Dermis blood vessel endothelial cell (primary cell): Measurements from ENCODE around the gene HPN. TPM values are rescaled to one million over a fixed set of nuclear protein-coding genes. Genes with fewer than 3 reads are reported as not detected.
A peak's percentile ranks its signal among the peaks of the same experiment; 100 is the strongest.
"Not testable (repeated sequence)": the region's sequence is repeated elsewhere in the genome, so short reads cannot be mapped to it uniquely, and the experiment has no call there.

Experiments used
- DNase-seq: peaks from one replicate; pipeline ENCODE4 v3.0.0; 2010
- total RNA-seq: library from RNA; depleted of rRNA; stranded (reverse); fragments of >200 nt; gene quantifications from 2 replicates; pipeline ENCODE4 v1.2.3, GENCODE V29; 2014

The HPN gene
- total RNA-seq, 1 donor from 2014 or later: 0.17 TPM

GRCh38 chr19:35009424-35010415 is 31.8 kb upstream of the HPN start:
- no peak for DNase-seq

DNA sequence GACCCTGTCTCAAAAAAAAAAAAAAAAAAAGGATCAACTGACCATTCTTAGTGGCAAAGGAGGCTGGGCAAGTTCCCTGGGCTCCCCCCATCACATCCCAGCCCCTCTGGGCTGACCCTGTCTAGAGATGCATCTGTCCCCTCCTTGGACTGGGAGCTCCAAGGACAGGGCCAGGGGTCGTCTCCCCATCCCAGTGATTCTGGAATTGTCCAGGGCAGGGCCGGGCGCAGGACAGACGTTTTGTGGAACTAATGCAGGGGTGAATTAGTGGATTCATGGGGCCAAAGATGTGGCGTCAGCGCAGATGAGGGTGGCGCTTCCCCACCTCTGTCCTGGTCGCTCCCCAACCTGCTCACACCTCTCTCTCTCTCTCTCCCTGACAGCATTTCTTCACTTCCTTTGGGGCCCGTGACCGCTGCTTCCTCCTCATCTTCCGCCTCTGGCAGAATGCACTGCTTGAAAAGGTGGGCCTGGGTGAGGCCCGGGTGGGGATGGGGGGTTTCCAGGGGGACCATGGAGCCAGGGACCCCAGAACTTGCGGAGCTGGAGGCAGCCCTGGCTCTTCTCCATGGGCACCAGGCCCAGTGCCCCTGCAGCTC is 30.3 kb upstream of the HPN start:
- no peak for DNase-seq

DNA sequence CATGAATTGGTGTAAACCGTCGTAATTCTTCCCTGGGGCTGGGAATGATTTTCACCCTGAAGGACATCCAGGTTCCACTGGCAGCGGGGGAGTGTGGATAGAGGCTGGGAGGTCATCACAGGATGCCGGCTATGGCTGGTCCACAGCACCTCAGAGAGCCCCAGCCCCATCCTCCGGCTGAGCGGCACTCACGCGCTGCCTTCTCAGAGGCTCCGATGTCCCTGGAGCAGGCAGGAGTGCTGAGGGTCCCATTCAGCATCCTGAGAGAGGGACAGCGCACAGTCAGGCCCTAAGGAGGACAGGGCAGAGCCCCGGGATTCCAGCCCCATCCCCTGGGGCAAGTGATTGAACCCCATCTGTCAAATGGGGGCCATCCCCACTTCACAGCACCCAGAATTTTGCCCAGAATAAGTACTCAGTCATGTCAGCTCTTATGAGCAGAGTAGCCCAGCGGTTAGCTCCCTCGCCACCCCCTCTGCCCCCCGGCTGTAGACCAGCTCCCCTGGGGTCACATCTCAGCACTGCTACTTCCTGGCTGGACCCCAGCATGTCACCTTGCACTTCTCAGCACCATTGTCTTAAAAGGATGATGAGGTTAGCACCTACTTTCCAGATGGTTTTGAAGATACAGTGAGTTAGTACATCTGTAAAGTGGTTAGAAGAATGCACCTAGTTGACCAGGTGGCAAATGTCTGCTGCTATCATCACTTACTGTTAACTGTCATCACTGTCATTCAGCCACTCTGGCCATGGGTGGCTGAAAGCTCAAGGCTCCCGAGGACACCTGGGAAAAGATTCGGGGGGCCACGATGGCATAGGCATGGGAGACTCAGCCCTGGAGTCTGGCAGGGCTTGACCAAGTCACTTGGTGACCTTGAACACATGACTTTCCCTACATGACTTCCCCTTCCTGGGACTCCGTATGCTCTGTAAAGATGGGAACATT is 29.5 kb upstream of the HPN start:
- DNase-seq: no peak

GRCh38 chr19:35013041-35013819 is 28.3 kb upstream of the HPN start:
- peak; percentile 82 for DNase-seq

DNA sequence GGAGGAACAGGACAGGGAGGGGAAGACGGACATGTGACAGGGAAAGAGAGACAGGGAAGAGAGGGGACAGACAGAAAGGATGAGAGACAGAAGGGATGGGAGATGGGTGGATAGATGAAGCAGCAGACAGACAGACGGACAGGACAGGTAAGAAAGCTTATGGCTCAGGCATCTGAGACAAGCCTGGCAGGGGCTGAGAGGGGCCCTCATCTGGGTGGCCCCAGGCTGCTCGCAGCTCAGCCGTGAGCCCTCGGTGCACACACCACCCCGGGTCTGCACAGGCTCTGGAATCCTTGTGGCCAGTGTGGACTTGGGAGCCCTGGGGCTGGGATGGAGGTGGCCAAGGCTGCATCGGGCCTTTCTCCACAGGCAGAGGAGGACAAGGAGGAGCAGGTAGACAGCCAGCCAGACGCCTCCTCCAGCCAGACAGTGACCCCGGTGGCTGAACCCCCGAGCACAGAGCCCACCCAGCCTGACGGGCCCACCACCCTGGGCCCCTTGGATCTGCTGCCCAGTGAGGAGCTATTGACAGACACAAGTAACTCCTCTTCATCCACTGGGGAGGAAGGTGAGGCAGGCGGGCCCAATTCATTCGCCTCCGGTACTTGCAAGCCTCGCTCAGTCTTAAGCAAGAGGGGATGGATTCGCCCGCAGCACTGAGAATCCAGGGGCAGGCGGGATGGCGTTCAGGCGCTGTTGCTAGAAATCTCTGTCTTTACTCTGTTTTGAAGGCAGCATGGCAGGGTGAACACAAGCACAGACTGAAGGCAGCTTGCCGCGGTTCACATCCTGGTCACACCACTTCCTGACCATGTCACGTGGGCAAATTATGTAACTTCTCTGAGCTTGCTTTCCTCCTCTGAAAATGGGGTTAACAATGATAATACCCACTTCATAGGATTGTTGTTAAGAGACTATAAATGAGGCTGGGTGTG is 27.4 kb upstream of the HPN start:
- DNase-seq: peak; percentile 46

DNA sequence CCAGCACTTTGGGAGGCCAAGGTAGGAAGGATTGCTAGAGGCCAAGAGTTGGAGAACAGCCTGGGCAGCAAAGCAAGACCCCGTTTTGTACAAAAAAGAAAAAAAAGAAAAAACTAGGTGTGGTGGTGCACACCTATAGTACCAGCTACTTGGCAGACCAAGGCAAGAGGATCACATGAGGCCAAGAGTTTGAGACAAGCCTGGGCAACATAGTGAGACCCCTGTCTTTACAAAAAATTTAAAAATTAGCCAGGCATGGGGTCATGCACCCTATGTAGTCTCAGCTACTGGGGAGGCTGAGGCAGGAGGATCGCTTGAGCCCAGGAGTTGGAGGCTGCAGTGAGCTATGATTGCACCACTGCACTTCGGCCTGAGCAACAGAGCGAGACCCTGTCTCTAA is 26.7 kb upstream of the HPN start:
- DNase-seq: not testable (repeated sequence)

GRCh38 chr19:35015270-35015953 is 26.1 kb upstream of the HPN start:
- DNase-seq: no peak

DNA sequence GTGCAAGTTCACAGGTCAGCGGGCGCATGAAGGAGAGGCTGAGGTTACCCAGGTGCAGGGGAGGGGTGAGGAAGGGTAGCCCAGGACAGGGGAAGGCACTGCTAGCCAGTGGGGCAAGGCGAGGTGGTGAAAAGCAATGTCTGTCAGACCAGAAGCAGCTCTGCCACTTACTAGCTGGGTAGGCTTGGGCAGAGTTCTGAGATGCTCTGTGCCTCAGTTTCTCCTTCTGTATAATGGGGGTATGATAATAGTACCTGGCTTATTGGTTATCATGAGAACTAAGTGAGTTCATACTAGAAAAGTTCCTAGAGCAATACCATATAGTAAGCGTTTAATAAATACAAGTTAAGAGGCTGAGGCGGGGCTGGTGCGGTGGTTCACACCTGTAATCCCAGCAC is 25.6 kb upstream of the HPN start:
- DNase-seq: no peak

GRCh38 chr19:35017507-35017906 is 24.0 kb upstream of the HPN start:
- DNase-seq: no peak

DNA sequence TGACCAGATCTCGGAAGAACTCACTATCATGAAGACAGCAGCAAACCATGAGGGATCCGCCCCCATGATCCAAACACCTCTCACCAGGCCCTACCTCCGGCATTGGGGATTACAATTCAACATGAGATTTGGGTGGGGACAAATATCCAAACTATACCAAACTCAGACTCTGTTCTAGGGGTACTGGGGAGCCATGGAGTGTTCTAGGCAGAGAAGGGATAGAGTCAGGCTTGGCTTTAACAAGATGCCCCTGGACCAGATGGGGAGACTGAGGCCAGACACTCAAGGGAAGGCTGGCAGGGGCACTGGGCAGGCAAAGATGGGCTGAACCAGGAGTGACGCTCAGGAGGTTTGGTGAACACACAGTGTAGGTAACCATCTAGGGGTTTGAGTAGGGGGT is 23.1 kb upstream of the HPN start:
- DNase-seq: no peak

- no peak for DNase-seq
These were observed 22.4 kb upstream of the HPN start for GRCh38 chr19:35019144-35019543.

DNA sequence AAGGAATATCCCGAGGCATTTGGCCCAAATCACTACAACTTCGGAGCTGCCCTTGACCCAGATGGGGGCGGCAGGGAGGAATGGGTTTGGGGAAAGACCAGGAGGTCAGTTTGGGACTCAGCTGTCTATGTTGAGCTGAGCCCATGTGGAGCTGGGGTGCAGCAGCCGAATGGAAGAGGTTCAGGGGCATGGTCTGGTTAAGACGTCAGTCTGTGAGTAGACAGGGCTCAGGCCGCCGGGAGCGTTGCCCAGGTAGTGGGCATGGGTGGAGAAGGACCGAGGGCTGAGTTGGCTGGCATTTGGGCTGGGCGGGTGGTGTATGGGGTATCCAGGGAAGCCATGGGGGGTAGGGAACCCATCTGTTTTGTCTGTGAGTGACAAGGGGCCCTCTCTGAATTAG is 20.5 kb upstream of the HPN start:
- DNase-seq: no peak

GRCh38 chr19:35021596-35021995 is 19.9 kb upstream of the HPN start:
- no peak for DNase-seq

DNA sequence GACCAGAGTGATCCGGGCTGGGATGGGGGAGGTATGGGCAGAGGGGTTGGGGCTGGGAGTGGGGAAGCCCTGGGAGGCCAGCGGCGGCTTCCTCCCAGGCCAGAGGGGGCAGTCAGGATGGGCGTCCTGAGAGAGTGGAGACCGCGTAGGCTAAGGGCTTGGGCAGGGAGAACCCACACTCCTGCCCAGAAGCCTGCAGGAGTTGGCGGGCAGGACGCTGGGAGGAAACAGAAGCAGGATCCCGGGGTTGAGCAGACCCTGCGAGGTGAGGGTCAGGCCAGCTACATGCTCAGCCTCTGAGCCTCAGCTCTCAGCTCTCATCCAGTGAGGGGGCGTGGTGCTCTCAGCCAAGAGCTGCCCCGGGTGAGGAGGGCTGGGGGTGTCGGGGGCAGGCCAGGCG is 19.1 kb upstream of the HPN start:
- peak; percentile 80 for DNase-seq

DNA sequence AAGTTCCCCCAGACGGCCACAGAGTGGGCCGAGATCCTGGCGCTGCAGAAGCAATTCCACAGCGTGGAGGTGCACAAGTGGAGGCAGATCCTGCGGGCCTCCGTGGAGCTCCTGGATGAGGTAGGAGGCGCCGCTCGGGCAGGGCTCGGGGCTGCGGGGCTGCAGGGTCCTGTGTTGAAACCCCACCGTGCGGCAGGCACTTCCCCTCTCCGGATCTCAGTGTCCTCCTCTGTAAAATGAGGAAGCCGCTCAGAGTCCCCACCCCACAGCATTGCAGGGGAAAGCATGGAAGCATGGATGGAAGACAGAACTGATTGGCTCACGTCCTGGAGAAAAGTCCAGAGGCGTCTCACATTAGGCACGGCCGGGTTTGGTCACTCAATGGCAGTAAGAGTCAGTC is 18.1 kb upstream of the HPN start:
- DNase-seq: no peak

- no peak for DNase-seq
These were observed 17.4 kb upstream of the HPN start for GRCh38 chr19:35024095-35024494.

GRCh38 chr19:35025969-35026368 is 15.6 kb upstream of the HPN start:
- DNase-seq: no peak

- DNase-seq: no peak
These were observed 15.1 kb upstream of the HPN start for GRCh38 chr19:35026418-35026817.

DNA sequence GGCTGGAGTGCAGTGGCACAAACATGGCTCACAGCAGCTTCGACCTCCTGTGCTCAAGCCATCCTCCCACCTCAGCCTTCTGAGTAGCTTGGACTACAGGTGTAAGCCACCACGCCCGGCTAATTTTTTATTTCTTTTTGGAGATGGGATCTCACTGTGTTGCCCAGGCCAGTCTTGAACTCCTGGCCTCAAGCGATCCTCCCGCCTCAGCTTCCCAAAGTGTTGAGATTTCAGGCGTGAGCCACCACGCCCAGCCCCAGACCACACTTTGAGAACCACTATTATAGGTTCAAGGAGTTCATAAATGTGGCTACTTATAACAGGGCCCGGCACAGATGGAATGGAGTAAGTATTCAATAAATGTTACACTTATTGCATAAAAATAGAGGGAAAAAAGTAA is 14.5 kb upstream of the HPN start:
- no peak for DNase-seq

GRCh38 chr19:35027851-35028599 is 13.5 kb upstream of the HPN start:
- DNase-seq: no peak
